Left ventricle myocardium inferior (tissue), 1 donor: ENCODE data around the gene NEK10. TPM values are rescaled to one million over a fixed set of nuclear protein-coding genes. Genes with fewer than 3 reads are reported as not detected.

ENCODE experiments used
- DNase-seq: peaks from one replicate; pipeline ENCODE4 v3.0.0-alpha.2; 2020
- H3K27ac ChIP-seq: fragments of 200-600 bp; replicated peaks from 2 replicates; pipeline ENCODE4 v1.8.0; 2021
- H3K27me3 ChIP-seq: fragments of 200-600 bp; 2 replicates; pipeline ENCODE4 v1.8.0; 2021; ENCODE audit warnings: low read depth
- H3K36me3 ChIP-seq: fragments of 200-600 bp; 2 replicates; pipeline ENCODE4 v1.8.0; 2021
- H3K4me1 ChIP-seq: fragments of 200-600 bp; 2 replicates; pipeline ENCODE4 v1.8.0; 2021
- H3K4me3 ChIP-seq: fragments of 200-600 bp; 2 replicates; pipeline ENCODE4 v1.8.0; 2021; ENCODE audit warnings: mild to moderate bottlenecking, moderate library complexity
- H3K9me3 ChIP-seq: fragments of 200-600 bp; replicated peaks from 2 replicates; pipeline ENCODE4 v1.8.0; 2021
- CTCF ChIP-seq: fragments of 200-600 bp; IDR thresholded peaks from 2 replicates; pipeline ENCODE4 v1.8.0; 2021; ENCODE audit warnings: antibody characterized with exemption, mild to moderate bottlenecking, borderline replicate concordance
- intact Hi-C: fragments of 100-400 bp; cut with micrococcal nuclease; formaldehyde crosslinking; loops from one replicate; pipeline ENCODE4 v1.11.0; 2022
- total RNA-seq: library from RNA; stranded (reverse); fragmentation: NEBNext Ultra II Directional; extraction: Animal tissue kit (Norgen Biotek cat#: 25700); gene quantifications from one replicate; pipeline ENCODE4 v1.2.1, GENCODE V29; 2021
- donor health status: DM: no; HTN: yes; CAD: no; lungs with severe emphysema.

The NEK10 gene
- total RNA-seq, 1 donor from 2014 or later = 11.5 TPM

GRCh38 chr3:27376109-27376772, 7.1 kb upstream of the NEK10 start:
- Histone ChIP-seq H3K27ac (no peak overlapping the region), H3K36me3 (no peaks in the 10 kb centered on the region), H3K4me1 (no peaks in the 10 kb centered on the region), H3K9me3 (no peaks in the 10 kb centered on the region), H3K27me3 (no peaks in the 10 kb centered on the region), H3K4me3 (no peak overlapping the region)
- intact Hi-C loops = no loop called here
- no peak for DNase-seq
- no peak for TF ChIP-seq CTCF

- no peak overlapping the region for H3K27ac ChIP-seq
- peaks cover 10% of the 10 kb centered on the region for H3K4me1 ChIP-seq
- no peak for TF ChIP-seq CTCF
- no peak overlapping the region for H3K4me3 ChIP-seq
- no peaks in the 10 kb centered on the region for H3K36me3 ChIP-seq
- H3K27me3 ChIP-seq = no peaks in the 10 kb centered on the region
- H3K9me3 ChIP-seq = no peaks in the 10 kb centered on the region
- DNase-seq = no peak
- intact Hi-C loops = no loop called here
Observed at GRCh38 chr3:27366062-27366591, 3.1 kb downstream of the NEK10 start.

GRCh38 chr3:27360113-27361078, 8.8 kb downstream of the NEK10 start:
- no peaks in the 10 kb centered on the region for H3K27me3 ChIP-seq
- DNase-seq = no peak
- TF ChIP-seq CTCF = no peak
- no peaks in the 10 kb centered on the region for H3K36me3 ChIP-seq
- H3K27ac ChIP-seq = no peak overlapping the region
- no peaks in the 10 kb centered on the region for H3K4me1 ChIP-seq
- intact Hi-C loops = no loop called here
- no peaks in the 10 kb centered on the region for H3K9me3 ChIP-seq
- H3K4me3 ChIP-seq = no peak overlapping the region

- Histone ChIP-seq H3K27me3 (no peaks in the 10 kb centered on the region), H3K9me3 (no peaks in the 10 kb centered on the region), H3K27ac (no peak overlapping the region), H3K4me1 (no peaks in the 10 kb centered on the region), H3K4me3 (no peak overlapping the region), H3K36me3 (no peaks in the 10 kb centered on the region)
- no peak for DNase-seq
- intact Hi-C loops = no loop called here
- TF ChIP-seq CTCF = no peak
Observed at GRCh38 chr3:27358372-27358771, 10.8 kb downstream of the NEK10 start.

GRCh38 chr3:27357665-27358258, 11.4 kb downstream of the NEK10 start:
- Histone ChIP-seq H3K4me1 (no peaks in the 10 kb centered on the region), H3K27ac (no peak overlapping the region), H3K27me3 (no peaks in the 10 kb centered on the region), H3K36me3 (no peaks in the 10 kb centered on the region), H3K9me3 (no peaks in the 10 kb centered on the region), H3K4me3 (no peak overlapping the region)
- peak; percentile 57 for TF ChIP-seq CTCF
- DNase-seq = no peak
- intact Hi-C loops = no loop called here
